Endothelial cell of umbilical vein (primary cell): ENCODE results near the gene TSPAN9. TPM values are rescaled to one million over a fixed set of nuclear protein-coding genes. Genes with fewer than 3 reads are reported as not detected.

Experiments
- BruUV-seq: library from RNA; stranded (reverse); fragments of 400-500 nt; replicated peaks from 2 replicates; lab custom pipeline; 2021; lab: Mats Ljungman, UMichigan
- CTCF ChIA-PET: fragments of 300-600, 350-600 bp; sonication (Branson Sonifier 250); formaldehyde crosslinking; loops from one replicate; lab custom pipeline; 2021; ENCODE audit warnings: antibody characterized with exemption, inconsistent platforms; lab: Charles Lee
- POLR2A ChIA-PET: fragments of 300-600, 350-600 bp; sonication (Branson Sonifier 250); formaldehyde crosslinking; loops from one replicate; lab custom pipeline; 2021; ENCODE audit warnings: antibody characterized with exemption, inconsistent platforms; lab: Charles Lee
- DNase-seq: peaks from one replicate; pipeline ENCODE4 v3.0.0-alpha.2; 2011; ENCODE audit warnings: low read depth, low spot score
- FAIRE-seq: peaks from 2 replicates; lab custom pipeline; 2011; peaks lifted over from hg19 to GRCh38; lab: Jason Lieb, UNC
- H2AFZ ChIP-seq: 2 replicates; pipeline ENCODE4 v1.6.0; 2012; ENCODE audit warnings: low read depth, low read length, control low read depth, inconsistent platforms
- H3K27ac ChIP-seq: 2 replicates; pipeline ENCODE4 v1.5.1; 2011; ENCODE audit warnings: low read depth, mild to moderate bottlenecking, control low read depth, low read length, moderate library complexity; ENCODE audit not compliant: insufficient read depth
- H3K27me3 ChIP-seq, 2 experiments: 2 replicates each; pipeline versions ENCODE4 v1.6.0 to v1.6.1; 2011; ENCODE audit warnings: low read length in 2 of 2, mixed read lengths in 1 of 2; ENCODE audit not compliant: control insufficient read depth in 2 of 2, insufficient read depth in 2 of 2
- H3K36me3 ChIP-seq, 2 experiments: 2 replicates in 1 of 2; 3 replicates in 1 of 2; pipeline ENCODE4 v1.5.1; 2011; ENCODE audit warnings: low read length in 2 of 2, mild to moderate bottlenecking in 1 of 2, moderate library complexity in 1 of 2; ENCODE audit not compliant: control insufficient read depth in 2 of 2, insufficient read depth in 2 of 2; ENCODE audit errors: extremely low read depth in 1 of 2
- H3K4me1 ChIP-seq: 3 replicates; pipeline ENCODE4 v1.5.1; 2011; ENCODE audit warnings: mild to moderate bottlenecking, low read length; ENCODE audit not compliant: control insufficient read depth, insufficient read depth; ENCODE audit errors: extremely low read depth
- H3K4me2 ChIP-seq: 2 replicates; pipeline ENCODE4 v1.6.1; 2011; ENCODE audit warnings: low read length, control low read depth, mixed read lengths; ENCODE audit not compliant: insufficient read depth
- H3K4me3 ChIP-seq, 3 experiments: fragments of 200-600 bp in 1 of 3; sonication (generic), shearing (Covaris generic) in 1 of 3; replicated peaks in 1 of 3; 2 replicates each; pipeline ENCODE4 v1.5.1; 2011 to 2016; ENCODE audit warnings: control low read depth in 3 of 3, low read length in 3 of 3, mild to moderate bottlenecking in 2 of 3, inconsistent platforms in 1 of 3, low read depth in 1 of 3, moderate library complexity in 1 of 3; ENCODE audit not compliant: insufficient read depth in 1 of 3
- H3K79me2 ChIP-seq: 2 replicates; pipeline ENCODE4 v1.6.0; 2012; ENCODE audit warnings: low read length, inconsistent platforms; ENCODE audit not compliant: control insufficient read depth, insufficient read depth
- H3K9ac ChIP-seq: replicated peaks from 2 replicates; pipeline ENCODE3; 2011; ENCODE audit warnings: low read length, control low read depth; ENCODE audit not compliant: insufficient read depth; ENCODE audit errors: extremely low read depth
- H3K9me1 ChIP-seq: replicated peaks from 3 replicates; pipeline ENCODE4 v1.6.0; 2011; ENCODE audit warnings: mild to moderate bottlenecking, low read length; ENCODE audit not compliant: control insufficient read depth, insufficient read depth; ENCODE audit errors: extremely low read depth
- H3K9me3 ChIP-seq: replicated peaks from 2 replicates; pipeline ENCODE4 v1.5.1; 2012; ENCODE audit warnings: low read length, inconsistent platforms; ENCODE audit not compliant: control insufficient read depth, insufficient read depth
- H4K20me1 ChIP-seq: replicated peaks from 2 replicates; pipeline ENCODE3; 2011; ENCODE audit warnings: mild to moderate bottlenecking, low read length; ENCODE audit not compliant: control insufficient read depth, insufficient read depth; ENCODE audit errors: extremely low read depth
- EZH2 ChIP-seq: IDR thresholded peaks from 2 replicates; pipeline ENCODE4 v1.6.1; 2012; ENCODE audit warnings: borderline replicate concordance, low read depth, mild to moderate bottlenecking, moderate library complexity, low read length, inconsistent platforms; ENCODE audit not compliant: severe bottlenecking
- FOS ChIP-seq: IDR thresholded peaks from 2 replicates; pipeline ENCODE4 v1.6.1; 2011; ENCODE audit warnings: mild to moderate bottlenecking, low read length, moderate library complexity, borderline replicate concordance; ENCODE audit not compliant: insufficient read depth
- GATA2 ChIP-seq: IDR thresholded peaks from 2 replicates; pipeline ENCODE4 v1.7.0; 2011; ENCODE audit warnings: low read depth, mild to moderate bottlenecking, moderate library complexity, mixed read lengths, low read length; ENCODE audit not compliant: insufficient read length, insufficient read depth
- MAX ChIP-seq: IDR thresholded peaks from 2 replicates; pipeline ENCODE4 v1.6.1; 2011; ENCODE audit not compliant: insufficient read depth, insufficient read length
- MYC ChIP-seq: IDR thresholded peaks from one replicate; pipeline ENCODE4 v1.6.1; 2011; ENCODE audit warnings: mild to moderate bottlenecking, low read depth, low read length
- POLR2A ChIP-seq: IDR thresholded peaks from 2 replicates; pipeline ENCODE4 v1.6.1; 2012; ENCODE audit warnings: low read depth, mild to moderate bottlenecking, control low read depth, low read length
- POLR2AphosphoS5 ChIP-seq: IDR thresholded peaks from 2 replicates; pipeline ENCODE4 v1.6.1; 2012; ENCODE audit warnings: low read depth, mild to moderate bottlenecking, control low read depth, low read length, moderate library complexity; ENCODE audit not compliant: insufficient read depth
- dilution Hi-C: fragments of 300-500 bp; cut with MboI; formaldehyde crosslinking; loops from one replicate; pipeline ENCODE4 v1.15.0; 2019; ENCODE audit warnings: low sequenced_read_pairs; ENCODE audit not compliant: extremely low pct_ligation_motif_present
- intact Hi-C: fragments of 100-400 bp; cut with micrococcal nuclease; formaldehyde crosslinking; loops from one replicate; pipeline ENCODE4 v1.10.0; 2022
- polyA plus RNA-seq, 4 experiments: library from polyadenylated mRNA; depleted of rRNA in 3 of 4; stranded (reverse) in 3 of 4; unstranded in 1 of 4; fragments of >200 nt; gene quantifications; 2 replicates each; pipeline versions ENCODE4 v1.2.1 to v1.2.3, GENCODE V29; 2011 to 2012; ENCODE audit warnings: missing spikeins in 1 of 4
- total RNA-seq: library from RNA; stranded (reverse); gene quantifications from 2 replicates; pipeline ENCODE4 v1.2.3, GENCODE V29; 2021
- TF ChIP-seq, protein P1 (sequence below), 2 donors: IDR thresholded peaks; 1 replicate in 1 of 2; 2 replicates in 1 of 2; pipeline ENCODE4 v1.5.1; 2011; ENCODE audit warnings: low read length in 2 of 2, mild to moderate bottlenecking in 2 of 2, moderate library complexity in 2 of 2, control low read depth in 1 of 2, inconsistent platforms in 1 of 2, low read depth in 1 of 2; ENCODE audit not compliant: insufficient read depth in 1 of 2; ENCODE audit errors: extremely low read depth in 1 of 2

The TSPAN9 gene
- total and polyA plus RNA-seq, 2 donors (not counting 3 experiments of a cell fraction or from before 2014, with no cell fraction given), result 43.3 to 66.8 TPM

GRCh38 chr12:3246253-3246652 lies 169.1 kb downstream of the TSPAN9 start:
- Histone ChIP-seq H3K9me3 (no peaks in the 10 kb centered on the region), H4K20me1 (no peaks in the 10 kb centered on the region), H3K79me2 (no peaks in the 10 kb centered on the region), H3K4me2 (no peak overlapping the region), H3K27ac (no peak overlapping the region), H3K36me3 (no peaks in the 10 kb centered on the region), H3K4me1 (peaks cover 11% of the 10 kb centered on the region), H3K4me3 (no peak overlapping the region), H3K27me3 (no peaks in the 10 kb centered on the region), H3K9ac (no peak overlapping the region), H3K9me1 (no peaks in the 10 kb centered on the region), H2AFZ (no peak overlapping the region)
- dilution Hi-C loops (no loop called here), intact Hi-C loops (no loop called here)
- ChIA-PET POLR2A (no interaction called here), CTCF (interaction anchor here (1.0 kb wide), 1 partner anchor 111 kb away, joined by 3 read pairs; no protein-coding TSS in a partner anchor)
- TF ChIP-seq POLR2AphosphoS5, result no peak
- TF ChIP-seq, protein P1, sequence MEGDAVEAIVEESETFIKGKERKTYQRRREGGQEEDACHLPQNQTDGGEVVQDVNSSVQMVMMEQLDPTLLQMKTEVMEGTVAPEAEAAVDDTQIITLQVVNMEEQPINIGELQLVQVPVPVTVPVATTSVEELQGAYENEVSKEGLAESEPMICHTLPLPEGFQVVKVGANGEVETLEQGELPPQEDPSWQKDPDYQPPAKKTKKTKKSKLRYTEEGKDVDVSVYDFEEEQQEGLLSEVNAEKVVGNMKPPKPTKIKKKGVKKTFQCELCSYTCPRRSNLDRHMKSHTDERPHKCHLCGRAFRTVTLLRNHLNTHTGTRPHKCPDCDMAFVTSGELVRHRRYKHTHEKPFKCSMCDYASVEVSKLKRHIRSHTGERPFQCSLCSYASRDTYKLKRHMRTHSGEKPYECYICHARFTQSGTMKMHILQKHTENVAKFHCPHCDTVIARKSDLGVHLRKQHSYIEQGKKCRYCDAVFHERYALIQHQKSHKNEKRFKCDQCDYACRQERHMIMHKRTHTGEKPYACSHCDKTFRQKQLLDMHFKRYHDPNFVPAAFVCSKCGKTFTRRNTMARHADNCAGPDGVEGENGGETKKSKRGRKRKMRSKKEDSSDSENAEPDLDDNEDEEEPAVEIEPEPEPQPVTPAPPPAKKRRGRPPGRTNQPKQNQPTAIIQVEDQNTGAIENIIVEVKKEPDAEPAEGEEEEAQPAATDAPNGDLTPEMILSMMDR (IDR thresholded peaks at IDR 0.05; ENCODE audit: extremely low read depth in 1 of 2, insufficient read depth in 1 of 2, low read depth in 1 of 2, low read length in 2 of 2), result no peak
- no peak for TF ChIP-seq FOS
- TF ChIP-seq MAX, result no peak
- TF ChIP-seq MYC, result no peak
- peak; percentile 72 for FAIRE-seq
- no TSS peak for BruUV-seq
- DNase-seq, result peak; percentile 7

DNA sequence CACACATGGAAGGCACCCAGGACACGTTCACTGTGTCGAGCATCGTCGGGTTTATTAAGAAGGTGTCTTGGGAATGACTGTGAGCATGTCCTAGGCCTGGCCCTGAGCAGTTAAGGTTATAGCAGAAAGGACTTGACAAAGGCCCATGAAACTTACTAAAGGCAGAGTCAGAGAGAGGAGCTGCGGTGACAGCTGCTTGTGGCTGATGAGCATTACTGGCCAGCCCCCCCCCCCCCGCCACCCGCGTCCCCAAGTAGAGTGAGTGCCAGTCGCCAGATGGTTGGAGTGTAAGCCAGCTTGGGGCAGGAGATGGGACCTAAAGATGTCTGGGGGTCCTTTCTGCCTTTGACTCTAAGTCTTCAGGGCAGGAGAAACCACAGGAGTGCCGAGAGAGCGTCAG lies 169.9 kb downstream of the TSPAN9 start:
- intact Hi-C loops, result no loop called here
- H3K4me1 ChIP-seq, result peaks cover 11% of the 10 kb centered on the region
- H3K79me2 ChIP-seq, result no peaks in the 10 kb centered on the region
- H3K4me3 ChIP-seq, result no peak overlapping the region
- FAIRE-seq (no peak), DNase-seq (no peak)
- dilution Hi-C loops, result no loop called here
- no peaks in the 10 kb centered on the region for H3K27me3 ChIP-seq
- ChIA-PET CTCF (interaction anchor here (0.6 to 1.4 kb wide), 2 partner anchors 10 to 514 kb away, joined by 4 read pairs; no protein-coding TSS in a partner anchor), POLR2A (no interaction called here)
- H3K9me3 ChIP-seq, result no peaks in the 10 kb centered on the region
- no peaks in the 10 kb centered on the region for H3K36me3 ChIP-seq
- H3K27ac ChIP-seq, result no peak overlapping the region
- no TSS peak for BruUV-seq
- H2AFZ ChIP-seq, result no peak overlapping the region
- no peaks in the 10 kb centered on the region for H4K20me1 ChIP-seq
- no peak overlapping the region for H3K4me2 ChIP-seq
- no peaks in the 10 kb centered on the region for H3K9me1 ChIP-seq
- no peak overlapping the region for H3K9ac ChIP-seq
- TF ChIP-seq MAX, result no peak
- TF ChIP-seq MYC, result no peak
- TF ChIP-seq POLR2A, result no peak
- TF ChIP-seq EZH2, result no peak
- TF ChIP-seq GATA2, result no peak
- TF ChIP-seq, protein P1 (IDR thresholded peaks at IDR 0.05; ENCODE audit: extremely low read depth in 1 of 2, insufficient read depth in 1 of 2, low read depth in 1 of 2, low read length in 2 of 2), result no peak
